SH-SY5Y (cell line): Measurements from ENCODE around the gene UGT1A10.

Experiments
- GATA2 ChIP-seq: IDR thresholded peaks from 2 replicates; pipeline ENCODE4 v1.6.1; 2011; ENCODE audit warnings: mild to moderate bottlenecking, low read depth, low read length
- GATA3 ChIP-seq: IDR thresholded peaks from 2 replicates; pipeline ENCODE4 v1.6.1; 2011; ENCODE audit warnings: low read depth, mild to moderate bottlenecking, low read length, moderate library complexity

- TF ChIP-seq GATA2 (no peak), GATA3 (no peak)
These were observed 162.3 kb downstream of the UGT1A10 start for GRCh38 chr2:233798335-233799086.
